Fibroblast of lung (primary cell): ENCODE measurements around the gene C12orf60. TPM values are rescaled to one million over a fixed set of nuclear protein-coding genes. Genes with fewer than 3 reads are reported as not detected.

Experiments used
- DNase-seq, 2 donors: peaks; one replicate each; pipeline versions ENCODE4 v3.0.0 to v3.0.0-alpha.2; 2010; ENCODE audit warnings: low read depth in 2 of 2
- H2AFZ ChIP-seq: 2 replicates; pipeline ENCODE4 v1.5.1; 2012; ENCODE audit warnings: low read length, control low read depth, inconsistent platforms
- H3K27ac ChIP-seq: 2 replicates; pipeline ENCODE4 v1.5.1; 2011; ENCODE audit warnings: low read length, control low read depth; ENCODE audit not compliant: insufficient read depth
- H3K27me3 ChIP-seq: 2 replicates; pipeline ENCODE4 v1.5.1; 2011; ENCODE audit warnings: mild to moderate bottlenecking, low read length; ENCODE audit not compliant: control insufficient read depth, insufficient read depth
- H3K36me3 ChIP-seq: 2 replicates; pipeline ENCODE4 v1.5.1; 2011; ENCODE audit warnings: low read length; ENCODE audit not compliant: control insufficient read depth, insufficient read depth
- H3K4me1 ChIP-seq: 2 replicates; pipeline ENCODE4 v1.5.1; 2011; ENCODE audit warnings: low read length; ENCODE audit not compliant: control insufficient read depth, insufficient read depth; ENCODE audit errors: extremely low read depth
- H3K4me2 ChIP-seq: 2 replicates; pipeline ENCODE4 v1.5.1; 2011; ENCODE audit warnings: low read length, control low read depth; ENCODE audit not compliant: insufficient read depth; ENCODE audit errors: extremely low read depth
- H3K4me3 ChIP-seq, 4 experiments: fragments of 200-600 bp in 1 of 4; sonication (generic) in 1 of 4; replicated peaks in 1 of 4; 2 replicates each; pipeline ENCODE4 v1.5.1; 2011 to 2016; ENCODE audit warnings: low read length in 4 of 4, low read depth in 3 of 4, mild to moderate bottlenecking in 3 of 4, control low read depth in 2 of 4, inconsistent platforms in 1 of 4, mixed read lengths in 1 of 4; ENCODE audit not compliant: insufficient read depth in 1 of 4; ENCODE audit errors: control extremely low read depth in 1 of 4
- H3K79me2 ChIP-seq: 2 replicates; pipeline ENCODE4 v1.5.1; 2012; ENCODE audit warnings: mild to moderate bottlenecking, low read length, inconsistent platforms; ENCODE audit not compliant: control insufficient read depth, insufficient read depth
- H3K9ac ChIP-seq: 2 replicates; pipeline ENCODE4 v1.5.1; 2011; ENCODE audit warnings: mild to moderate bottlenecking, low read length, control low read depth; ENCODE audit not compliant: insufficient read depth
- H3K9me3 ChIP-seq: 2 replicates; pipeline ENCODE4 v1.5.1; 2012; ENCODE audit warnings: low read depth, low read length; ENCODE audit not compliant: control insufficient read depth, insufficient read depth
- H4K20me1 ChIP-seq: 2 replicates; pipeline ENCODE4 v1.5.1; 2011; ENCODE audit warnings: low read length; ENCODE audit not compliant: control insufficient read depth, insufficient read depth; ENCODE audit errors: extremely low read depth
- EZH2 ChIP-seq: IDR thresholded peaks from 2 replicates; pipeline ENCODE4 v1.5.1; 2012; ENCODE audit warnings: low read length, control low read depth, mild to moderate bottlenecking; ENCODE audit errors: missing control alignments
- polyA plus RNA-seq, 2 donors: library from polyadenylated mRNA; depleted of rRNA in 1 of 2; stranded (reverse) in 1 of 2; unstranded in 1 of 2; fragments of >200 nt; gene quantifications; 2 replicates each; pipeline ENCODE4 v1.2.1, GENCODE V29; 2011 to 2012; ENCODE audit warnings: missing spikeins in 1 of 2
- total RNA-seq: library from RNA; depleted of rRNA; stranded (reverse); fragments of >200 nt; gene quantifications from 2 replicates; pipeline ENCODE4 v1.2.1, GENCODE V29; 2014
- TF ChIP-seq, protein P1 (sequence below), 2 donors: IDR thresholded peaks in 1 of 2; conservative IDR thresholded peaks in 1 of 2; 1 replicate in 1 of 2; 2 replicates in 1 of 2; pipeline ENCODE4 v1.5.1; 2011 to 2012; ENCODE audit warnings: low read length in 2 of 2, control low read depth in 1 of 2, inconsistent platforms in 1 of 2, low read depth in 1 of 2, mild to moderate bottlenecking in 1 of 2

C12orf60 gene
- total and polyA plus RNA-seq, 2 donors (not counting 1 experiment from before 2014, with no cell fraction given), result 1.1 to 1.5 TPM

- TF ChIP-seq, protein P1, sequence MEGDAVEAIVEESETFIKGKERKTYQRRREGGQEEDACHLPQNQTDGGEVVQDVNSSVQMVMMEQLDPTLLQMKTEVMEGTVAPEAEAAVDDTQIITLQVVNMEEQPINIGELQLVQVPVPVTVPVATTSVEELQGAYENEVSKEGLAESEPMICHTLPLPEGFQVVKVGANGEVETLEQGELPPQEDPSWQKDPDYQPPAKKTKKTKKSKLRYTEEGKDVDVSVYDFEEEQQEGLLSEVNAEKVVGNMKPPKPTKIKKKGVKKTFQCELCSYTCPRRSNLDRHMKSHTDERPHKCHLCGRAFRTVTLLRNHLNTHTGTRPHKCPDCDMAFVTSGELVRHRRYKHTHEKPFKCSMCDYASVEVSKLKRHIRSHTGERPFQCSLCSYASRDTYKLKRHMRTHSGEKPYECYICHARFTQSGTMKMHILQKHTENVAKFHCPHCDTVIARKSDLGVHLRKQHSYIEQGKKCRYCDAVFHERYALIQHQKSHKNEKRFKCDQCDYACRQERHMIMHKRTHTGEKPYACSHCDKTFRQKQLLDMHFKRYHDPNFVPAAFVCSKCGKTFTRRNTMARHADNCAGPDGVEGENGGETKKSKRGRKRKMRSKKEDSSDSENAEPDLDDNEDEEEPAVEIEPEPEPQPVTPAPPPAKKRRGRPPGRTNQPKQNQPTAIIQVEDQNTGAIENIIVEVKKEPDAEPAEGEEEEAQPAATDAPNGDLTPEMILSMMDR (conservative IDR thresholded peaks at IDR 0.05 in 1 of 2, IDR thresholded peaks at IDR 0.05 in 1 of 2; ENCODE audit: low read depth in 1 of 2, low read length in 2 of 2), result peak; percentile 30 to 54
- no peak for TF ChIP-seq EZH2
- no peaks in the 10 kb centered on the region for H3K79me2 ChIP-seq
- no peak overlapping the region for H3K4me2 ChIP-seq
- H3K4me1 ChIP-seq, result no peaks in the 10 kb centered on the region
- H3K9me3 ChIP-seq, result no peaks in the 10 kb centered on the region
- no peak overlapping the region for H3K27ac ChIP-seq
- no peak overlapping the region for H3K4me3 ChIP-seq
- H2AFZ ChIP-seq, result no peak overlapping the region
- DNase-seq, result peak; percentile 27 to 37
- H4K20me1 ChIP-seq, result no peaks in the 10 kb centered on the region
- no peak overlapping the region for H3K9ac ChIP-seq
- H3K27me3 ChIP-seq, result no peaks in the 10 kb centered on the region
- H3K36me3 ChIP-seq, result no peaks in the 10 kb centered on the region
Measured at GRCh38 chr12:14810953-14811483, 7.5 kb downstream of the C12orf60 start.

DNA sequence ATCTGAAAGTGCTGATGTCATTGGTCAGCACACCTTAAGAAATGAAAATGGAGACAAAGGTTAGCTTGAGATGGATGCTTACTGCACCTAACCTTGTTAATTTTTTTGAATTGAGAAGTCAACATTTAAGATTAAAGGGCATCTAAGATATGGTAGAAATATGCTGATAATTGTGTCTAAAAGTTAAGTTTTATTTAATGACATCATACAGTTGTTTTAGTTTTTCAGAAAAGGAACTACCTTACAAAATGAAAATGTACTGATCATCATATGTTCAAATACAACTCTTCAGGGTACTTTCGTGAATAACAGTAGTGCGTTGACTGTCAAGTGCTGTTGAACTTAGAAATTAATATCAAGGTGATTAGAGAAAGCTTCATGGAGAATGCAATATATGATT lies 8.0 kb downstream of the C12orf60 start:
- TF ChIP-seq, protein P1 (conservative IDR thresholded peaks at IDR 0.05 in 1 of 2, IDR thresholded peaks at IDR 0.05 in 1 of 2; ENCODE audit: low read depth in 1 of 2, low read length in 2 of 2), result no peak
- TF ChIP-seq EZH2, result no peak
- H4K20me1 ChIP-seq, result no peaks in the 10 kb centered on the region

GRCh38 chr12:14814014-14814413 lies 10.5 kb downstream of the C12orf60 start, which contains the start of gene SMCO3:
Gene SMCO3, minus strand, starts transcription at chr12:14814182. Its CDS starts 7,502 bp downstream, at chr12:14806680.
- DNase-seq, result no peak
- no peaks in the 10 kb centered on the region for H3K4me1 ChIP-seq
- no peak within 1 kb of the TSS for H2AFZ ChIP-seq
- H3K27ac ChIP-seq, result no peak within 1 kb of the TSS
- no peak within 1 kb of the TSS for H3K9ac ChIP-seq
- no peaks in the 10 kb centered on the region for H3K36me3 ChIP-seq
- H3K4me3 ChIP-seq, result no peak within 1 kb of the TSS
- no peaks in the 10 kb centered on the region for H4K20me1 ChIP-seq
- no peaks in the 10 kb centered on the region for H3K79me2 ChIP-seq
- H3K27me3 ChIP-seq, result no peaks in the 10 kb centered on the region
- TF ChIP-seq, protein P1 (conservative IDR thresholded peaks at IDR 0.05 in 1 of 2, IDR thresholded peaks at IDR 0.05 in 1 of 2; ENCODE audit: low read depth in 1 of 2, low read length in 2 of 2), result no peak
- TF ChIP-seq EZH2, result no peak
- H3K9me3 ChIP-seq, result no peaks in the 10 kb centered on the region
- H3K4me2 ChIP-seq, result no peak within 1 kb of the TSS

More for the DNA sequence above, 8.0 kb downstream of the C12orf60 start:
- DNase-seq, result no peak
- Histone ChIP-seq H3K36me3 (no peaks in the 10 kb centered on the region), H3K4me2 (no peak overlapping the region), H3K9ac (no peak overlapping the region), H3K9me3 (no peaks in the 10 kb centered on the region), H3K4me1 (no peaks in the 10 kb centered on the region), H2AFZ (no peak overlapping the region), H3K4me3 (no peak overlapping the region), H3K27ac (no peak overlapping the region), H3K79me2 (no peaks in the 10 kb centered on the region), H3K27me3 (no peaks in the 10 kb centered on the region)
